Naive thymus-derived CD4-positive, alpha-beta T cell (primary cell): ENCODE results near the gene GALNT2. TPM values are rescaled to one million over a fixed set of nuclear protein-coding genes. Genes with fewer than 3 reads are reported as not detected.

Source experiments
- ATAC-seq: fragments of 150-1000 bp; cut with Tn5 transposase; 2 replicates; pipeline ENCODE4 v1.10.0; 2021; ENCODE audit warnings: mild to moderate bottlenecking, moderate library complexity
- CTCF ChIA-PET: fragments of 350-600 bp; sonication (Branson Sonifier 250); formaldehyde crosslinking; loops from one replicate; lab custom pipeline; 2021; ENCODE audit warnings: antibody characterized with exemption; lab: Charles Lee
- POLR2A ChIA-PET: fragments of 350-600 bp; sonication (Branson Sonifier 250); formaldehyde crosslinking; loops from one replicate; lab custom pipeline; 2021; ENCODE audit warnings: antibody characterized with exemption, inconsistent platforms; lab: Charles Lee
- DNase-seq, 9 donors: peaks; one replicate each; pipeline versions ENCODE4 v3.0.0 to v3.0.0-alpha.2; 2020 to 2022; ENCODE audit warnings: mixed read lengths in 1 of 9
- H3K27ac ChIP-seq: one replicate; pipeline ENCODE4 v1.7.0; 2013; ENCODE audit warnings: mild to moderate bottlenecking, low read depth, low read length, moderate library complexity
- H3K27me3 ChIP-seq, 2 donors: one replicate each; pipeline ENCODE4 v1.7.0; 2013; ENCODE audit warnings: low read length in 2 of 2, mild to moderate bottlenecking in 2 of 2, moderate library complexity in 2 of 2; ENCODE audit not compliant: control insufficient read depth in 2 of 2, insufficient read depth in 2 of 2
- H3K36me3 ChIP-seq, 3 experiments: 1 replicate in 2 of 3; 2 replicates in 1 of 3; pipeline ENCODE4 v1.7.0; 2013; ENCODE audit warnings: low read length in 3 of 3, mild to moderate bottlenecking in 3 of 3, moderate library complexity in 1 of 3; ENCODE audit not compliant: insufficient read depth in 3 of 3, control insufficient read depth in 2 of 3
- H3K4me1 ChIP-seq, 2 donors: one replicate each; pipeline ENCODE4 v1.7.0; 2013; ENCODE audit warnings: low read length in 2 of 2, mild to moderate bottlenecking in 2 of 2, moderate library complexity in 1 of 2; ENCODE audit not compliant: control insufficient read depth in 2 of 2, insufficient read depth in 2 of 2
- H3K4me3 ChIP-seq: 2 replicates; pipeline ENCODE4 v1.7.0; 2013; ENCODE audit warnings: mild to moderate bottlenecking, low read length
- H3K9me3 ChIP-seq, 3 experiments: 1 replicate in 2 of 3; 2 replicates in 1 of 3; pipeline ENCODE4 v1.7.0; 2013; ENCODE audit warnings: low read length in 3 of 3; ENCODE audit not compliant: control insufficient read depth in 2 of 3
- H3K27ac Mint-ChIP-seq, 9 donors: one replicate each; pipeline ENCODE4 v1.8.0; 2020 to 2022; ENCODE audit warnings: mixed read lengths in 9 of 9, mild to moderate bottlenecking in 8 of 9, moderate library complexity in 5 of 9, inconsistent platforms in 2 of 9
- H3K27me3 Mint-ChIP-seq, 5 donors: one replicate each; pipeline ENCODE4 v1.8.0; 2021 to 2022; ENCODE audit warnings: mixed read lengths in 5 of 5, mild to moderate bottlenecking in 1 of 5
- H3K36me3 Mint-ChIP-seq, 5 donors: one replicate each; pipeline ENCODE4 v1.8.0; 2020 to 2022; ENCODE audit warnings: mixed read lengths in 5 of 5, mild to moderate bottlenecking in 3 of 5, inconsistent platforms in 1 of 5
- H3K4me1 Mint-ChIP-seq, 7 donors: one replicate each; pipeline ENCODE4 v1.8.0; 2020 to 2022; ENCODE audit warnings: mixed read lengths in 7 of 7, mild to moderate bottlenecking in 3 of 7, inconsistent platforms in 1 of 7
- H3K4me3 Mint-ChIP-seq, 10 donors: one replicate each; pipeline ENCODE4 v1.8.0; 2020 to 2022; ENCODE audit warnings: mild to moderate bottlenecking in 10 of 10, mixed read lengths in 10 of 10, moderate library complexity in 6 of 10, inconsistent platforms in 2 of 10
- H3K9me3 Mint-ChIP-seq, 11 donors: one replicate each; pipeline ENCODE4 v1.8.0; 2020 to 2022; ENCODE audit warnings: mixed read lengths in 11 of 11, mild to moderate bottlenecking in 4 of 11, inconsistent platforms in 1 of 11, moderate library complexity in 1 of 11
- intact Hi-C, 2 donors: fragments of 100-400 bp; cut with micrococcal nuclease; formaldehyde crosslinking; loops; one replicate each; pipeline ENCODE4 v1.15.1; 2023
- polyA plus RNA-seq, 2 donors: library from polyadenylated mRNA; unstranded; fragments of 300-500 nt; fragmentation: Illumina TruSeq; gene quantifications; one replicate each; pipeline ENCODE4 v1.2.3, GENCODE V29; 2021
- total RNA-seq, 6 experiments: library from RNA in 5 of 6; stranded (reverse) in 5 of 6; gene quantifications; 1 replicate in 5 of 6; 2 replicates in 1 of 6; pipeline ENCODE4 v1.2.3 and lab custom pipeline; 2021 to 2026

GALNT2 gene
- total and polyA plus RNA-seq, 7 experiments from 2014 or later: 12.0 to 32.7 (median 23.3) TPM

DNA sequence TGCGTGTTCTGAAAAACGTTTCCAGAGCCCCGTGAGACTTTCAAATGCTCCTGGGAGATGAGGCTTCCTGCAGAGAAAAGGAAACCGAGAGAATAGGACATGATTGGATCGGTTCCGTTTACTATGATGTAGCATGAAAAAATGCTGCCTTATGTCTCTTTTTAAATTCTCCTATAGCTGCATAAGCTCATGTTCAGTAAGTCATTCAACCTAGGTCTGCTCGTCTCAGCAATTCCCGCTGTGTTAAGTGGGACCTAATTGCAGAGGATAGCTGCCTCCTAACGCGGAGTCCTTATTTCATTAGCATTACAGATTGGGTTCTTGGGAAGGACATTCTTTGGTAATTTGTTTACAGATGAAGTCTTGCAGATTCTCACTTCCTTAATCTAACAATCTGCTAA lies 165.3 kb downstream of the GALNT2 start:
- ChIA-PET POLR2A (no interaction called here), CTCF (no interaction called here)
- Mint-ChIP-seq H3K9me3 (no peaks in the 10 kb centered on the region), H3K36me3 (peaks cover 0 to 48% (median 20%) of the 10 kb centered on the region in 5 donors), H3K4me3 (no peak overlapping the region), H3K27ac (no peak overlapping the region), H3K4me1 (peaks cover 7 to 22% (median 10%) of the 10 kb centered on the region in 7 donors), H3K27me3 (no peaks in the 10 kb centered on the region)
- Histone ChIP-seq H3K36me3 (peaks cover 0 to 12% (median 2%) of the 10 kb centered on the region in 3 experiments), H3K27me3 (no peaks in the 10 kb centered on the region), H3K27ac (no peak overlapping the region), H3K4me3 (no peak overlapping the region), H3K9me3 (no peaks in the 10 kb centered on the region), H3K4me1 (no peaks in the 10 kb centered on the region)
- DNase-seq (no peak), ATAC-seq (no peak)
- intact Hi-C loops: no loop called here

DNA sequence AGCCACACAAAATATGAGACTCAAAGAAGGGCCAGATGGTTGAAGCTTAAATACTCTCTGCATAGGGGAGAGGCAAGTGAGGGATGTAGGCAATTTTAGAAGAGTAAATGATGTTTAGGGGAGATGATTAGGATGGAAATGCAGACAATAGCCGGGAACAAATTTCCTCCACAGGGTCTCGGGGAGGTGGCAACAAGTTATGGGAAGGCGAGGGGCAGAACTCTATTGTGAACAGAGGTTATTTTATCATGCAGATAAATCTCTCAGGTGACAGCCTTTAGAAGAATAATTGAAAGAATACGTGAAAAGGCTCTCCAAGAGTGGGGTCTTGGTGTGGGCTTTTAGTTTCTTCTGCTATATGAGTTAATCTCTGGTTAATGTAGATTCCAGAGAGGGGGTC lies 166.7 kb downstream of the GALNT2 start:
- Histone ChIP-seq H3K27me3 (no peaks in the 10 kb centered on the region), H3K4me1 (no peaks in the 10 kb centered on the region), H3K4me3 (no peak overlapping the region), H3K9me3 (no peaks in the 10 kb centered on the region), H3K36me3 (peaks cover 4 to 18% (median 7%) of the 10 kb centered on the region in 3 experiments), H3K27ac (no peak overlapping the region)
- ChIA-PET CTCF (no interaction called here), POLR2A (no interaction called here)
- DNase-seq (no peak), ATAC-seq (no peak)
- no peak overlapping the region for H3K4me3 Mint-ChIP-seq
- peaks cover 0 to 54% (median 16%) of the 10 kb centered on the region in 5 donors for H3K36me3 Mint-ChIP-seq
- H3K27ac Mint-ChIP-seq: no peak overlapping the region
- no peaks in the 10 kb centered on the region for H3K27me3 Mint-ChIP-seq
- intact Hi-C loops: no loop called here
- H3K9me3 Mint-ChIP-seq: no peaks in the 10 kb centered on the region
- H3K4me1 Mint-ChIP-seq: peaks cover 7 to 22% (median 10%) of the 10 kb centered on the region in 7 donors

DNA sequence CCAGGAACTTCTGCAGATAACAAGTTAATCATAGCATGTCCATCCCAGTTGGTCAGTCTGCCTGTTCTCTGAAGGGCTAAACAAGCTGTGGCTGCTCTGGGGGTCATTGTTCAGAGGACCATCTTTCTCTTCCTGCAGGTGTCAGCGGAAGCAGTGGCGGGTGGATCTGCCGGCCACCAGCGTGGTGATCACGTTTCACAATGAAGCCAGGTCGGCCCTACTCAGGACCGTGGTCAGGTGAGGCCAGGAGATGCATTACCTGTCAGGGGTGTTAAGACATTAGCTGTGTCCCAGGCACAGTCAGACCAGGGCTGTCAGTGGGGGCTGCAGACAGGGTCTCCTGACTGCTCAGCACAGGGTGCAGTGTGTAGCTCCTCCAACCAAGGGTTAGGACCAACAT lies 168.8 kb downstream of the GALNT2 start:
- H3K36me3 ChIP-seq: peaks cover 4 to 18% (median 7%) of the 10 kb centered on the region in 3 experiments
- intact Hi-C loops: no loop called here
- POLR2A ChIA-PET: no interaction called here
- no peaks in the 10 kb centered on the region for H3K4me1 ChIP-seq
- no peak for ATAC-seq
- H3K4me3 ChIP-seq: no peak overlapping the region
- CTCF ChIA-PET: no interaction called here
- Mint-ChIP-seq H3K36me3 (peaks cover 6 to 66% (median 26%) of the 10 kb centered on the region in 5 donors), H3K27ac (no peak overlapping the region), H3K4me1 (peaks cover 5 to 18% (median 13%) of the 10 kb centered on the region in 7 donors), H3K4me3 (no peak overlapping the region), H3K27me3 (no peaks in the 10 kb centered on the region), H3K9me3 (peaks cover 0 to 5% (median 3%) of the 10 kb centered on the region in 11 donors)
- no peaks in the 10 kb centered on the region for H3K9me3 ChIP-seq
- no peak for DNase-seq
- H3K27me3 ChIP-seq: no peaks in the 10 kb centered on the region
- no peak overlapping the region for H3K27ac ChIP-seq

DNA sequence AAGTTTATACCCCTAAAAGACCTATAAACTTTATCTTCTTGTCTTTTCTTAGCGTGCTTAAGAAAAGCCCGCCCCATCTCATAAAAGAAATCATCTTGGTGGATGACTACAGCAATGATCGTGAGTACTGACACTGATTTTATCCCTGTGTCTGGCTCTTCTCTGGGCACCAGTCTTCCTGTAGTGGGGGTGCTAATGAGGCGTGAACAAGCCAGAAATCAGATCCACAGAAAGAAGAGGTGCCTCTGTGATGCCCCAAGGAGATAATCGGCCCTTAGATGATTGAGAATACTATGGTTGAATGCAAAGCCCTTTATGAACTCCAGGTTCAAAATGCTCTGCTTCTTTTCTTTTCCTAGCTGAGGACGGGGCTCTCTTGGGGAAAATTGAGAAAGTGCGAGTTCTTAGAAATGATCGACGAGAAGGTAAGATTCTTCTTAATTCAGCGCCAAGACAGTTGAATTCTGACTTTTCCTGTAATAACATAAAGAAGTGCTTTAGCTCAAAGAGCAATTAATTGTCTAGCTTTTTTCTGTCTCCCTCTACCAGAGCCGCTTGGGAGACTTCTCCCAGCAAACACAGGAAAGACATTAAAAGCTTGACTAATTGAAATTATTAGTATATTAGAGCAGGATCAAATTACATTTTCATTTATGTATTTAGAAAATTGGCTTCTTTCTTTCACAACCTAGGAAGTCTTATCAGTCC lies 169.4 kb downstream of the GALNT2 start:
- Histone ChIP-seq H3K27ac (no peak overlapping the region), H3K27me3 (no peaks in the 10 kb centered on the region), H3K36me3 (peaks cover 4 to 18% (median 7%) of the 10 kb centered on the region in 3 experiments), H3K9me3 (no peaks in the 10 kb centered on the region), H3K4me1 (no peaks in the 10 kb centered on the region), H3K4me3 (no peak overlapping the region)
- Mint-ChIP-seq H3K36me3 (peaks cover 10 to 69% (median 28%) of the 10 kb centered on the region in 5 donors), H3K4me3 (no peak overlapping the region), H3K9me3 (peaks cover 0 to 9% (median 4%) of the 10 kb centered on the region in 11 donors), H3K4me1 (peaks cover 4 to 17% (median 14%) of the 10 kb centered on the region in 7 donors), H3K27ac (no peak overlapping the region), H3K27me3 (no peaks in the 10 kb centered on the region)
- DNase-seq (no peak), ATAC-seq (no peak)
- CTCF ChIA-PET: interaction anchor here (0.6 kb wide), 1 partner anchor 9 kb away, joined by 3 read pairs; no protein-coding TSS in a partner anchor
- POLR2A ChIA-PET: no interaction called here
- intact Hi-C loops: no loop called here

DNA sequence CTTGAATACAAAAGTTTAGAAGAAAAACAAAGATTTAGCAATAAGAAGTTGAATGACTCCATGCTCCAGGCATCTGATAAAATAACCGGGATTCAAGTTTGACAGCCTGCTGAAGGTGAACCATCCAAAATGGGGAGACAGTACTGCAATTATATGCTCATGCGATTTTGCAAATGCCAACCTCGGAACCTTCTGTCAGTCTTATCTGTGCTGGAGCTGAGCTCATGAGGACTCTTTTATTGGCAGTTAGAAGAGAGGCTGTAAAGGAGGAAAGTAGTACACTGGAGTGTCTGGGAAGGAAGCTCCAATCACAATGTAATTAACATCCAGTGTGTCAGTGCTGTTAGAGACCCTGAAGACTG lies 170.0 kb downstream of the GALNT2 start:
- no peaks in the 10 kb centered on the region for H3K9me3 ChIP-seq
- no peaks in the 10 kb centered on the region for H3K27me3 ChIP-seq
- Mint-ChIP-seq H3K36me3 (peaks cover 10 to 72% (median 28%) of the 10 kb centered on the region in 5 donors), H3K9me3 (peaks cover 0 to 9% (median 4%) of the 10 kb centered on the region in 11 donors), H3K27ac (no peak overlapping the region), H3K4me1 (peaks cover 4 to 17% (median 14%) of the 10 kb centered on the region in 7 donors), H3K27me3 (no peaks in the 10 kb centered on the region), H3K4me3 (no peak overlapping the region)
- ATAC-seq (no peak), DNase-seq (no peak)
- intact Hi-C loops: no loop called here
- no peak overlapping the region for H3K4me3 ChIP-seq
- CTCF ChIA-PET: no interaction called here
- no peaks in the 10 kb centered on the region for H3K4me1 ChIP-seq
- POLR2A ChIA-PET: no interaction called here
- H3K27ac ChIP-seq: no peak overlapping the region
- H3K36me3 ChIP-seq: peaks cover 4 to 18% (median 7%) of the 10 kb centered on the region in 3 experiments

DNA sequence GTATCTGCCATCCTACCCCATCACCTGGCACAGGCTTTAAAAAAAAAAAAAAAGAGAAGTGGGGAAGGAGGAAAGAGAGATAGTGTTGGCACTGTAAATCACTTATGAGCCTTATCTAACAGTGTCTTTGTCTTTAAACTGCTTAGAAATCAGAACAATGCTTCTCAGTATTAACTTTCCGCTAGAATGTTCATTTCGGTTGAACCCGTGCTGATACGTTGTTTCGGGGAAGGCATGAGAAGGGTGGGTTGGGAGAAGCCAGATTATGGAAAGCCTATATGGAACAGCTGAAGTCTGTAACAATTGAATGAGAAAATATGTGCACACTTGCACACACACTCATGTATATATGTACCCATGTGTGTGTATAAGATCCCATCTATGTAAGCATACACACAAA lies 170.8 kb downstream of the GALNT2 start:
- Mint-ChIP-seq H3K4me3 (no peak overlapping the region), H3K27me3 (no peaks in the 10 kb centered on the region), H3K27ac (no peak overlapping the region), H3K36me3 (peaks cover 10 to 75% (median 29%) of the 10 kb centered on the region in 5 donors), H3K4me1 (peaks cover 4 to 17% (median 14%) of the 10 kb centered on the region in 7 donors), H3K9me3 (peaks cover 0 to 9% (median 4%) of the 10 kb centered on the region in 11 donors)
- H3K27me3 ChIP-seq: no peaks in the 10 kb centered on the region
- intact Hi-C loops: no loop called here
- H3K4me1 ChIP-seq: no peaks in the 10 kb centered on the region
- ChIA-PET CTCF (no interaction called here), POLR2A (no interaction called here)
- H3K27ac ChIP-seq: no peak overlapping the region
- DNase-seq (no peak), ATAC-seq (no peak)
- H3K4me3 ChIP-seq: no peak overlapping the region
- no peaks in the 10 kb centered on the region for H3K9me3 ChIP-seq
- H3K36me3 ChIP-seq: peaks cover 4 to 18% (median 7%) of the 10 kb centered on the region in 3 experiments
